Karpas-422 (cell line): ENCODE data around the gene PRKCI. TPM values are rescaled to one million over a fixed set of nuclear protein-coding genes. Genes with fewer than 3 reads are reported as not detected.

Source experiments
- DNase-seq: peaks from one replicate; pipeline ENCODE4 v3.0.0-alpha.2; 2015
- H2AFZ ChIP-seq: fragments of 200-600 bp; sonication (generic); 2 replicates; pipeline ENCODE4 v1.6.1; 2014; ENCODE audit warnings: antibody characterized with exemption, low read length, mixed read lengths
- H3K27ac ChIP-seq: fragments of 200-600 bp; sonication (generic); 2 replicates; pipeline ENCODE4 v1.5.1; 2014; ENCODE audit warnings: mild to moderate bottlenecking, low read length, moderate library complexity
- H3K27me3 ChIP-seq: fragments of 200-600 bp; sonication (generic); 2 replicates; pipeline ENCODE4 v1.6.1; 2014; ENCODE audit warnings: low read length, mixed read lengths
- H3K36me3 ChIP-seq: fragments of 200-600 bp; sonication (generic); 2 replicates; pipeline ENCODE4 v1.6.1; 2014; ENCODE audit warnings: low read length, mixed read lengths; ENCODE audit not compliant: insufficient read depth
- H3K4me1 ChIP-seq: fragments of 200-600 bp; sonication (generic); 2 replicates; pipeline ENCODE4 v1.6.1; 2014; ENCODE audit warnings: mild to moderate bottlenecking, low read length, mixed read lengths
- H3K4me2 ChIP-seq: fragments of 200-600 bp; sonication (generic); 2 replicates; pipeline ENCODE4 v1.6.1; 2014; ENCODE audit warnings: low read length, low read depth, mild to moderate bottlenecking; ENCODE audit not compliant: poor library complexity, severe bottlenecking
- H3K4me3 ChIP-seq: fragments of 200-600 bp; sonication (generic); 2 replicates; pipeline ENCODE4 v1.5.1; 2014; ENCODE audit warnings: mild to moderate bottlenecking, antibody characterized with exemption, low read length, mixed read lengths
- H3K79me2 ChIP-seq: fragments of 200-600 bp; sonication (generic); 2 replicates; pipeline ENCODE4 v1.6.1; 2014; ENCODE audit warnings: mild to moderate bottlenecking, low read length, mixed read lengths
- H3K9ac ChIP-seq: fragments of 200-600 bp; sonication (generic); 2 replicates; pipeline ENCODE4 v1.6.0; 2014; ENCODE audit warnings: low read length
- H3K9me2 ChIP-seq: fragments of 200-600 bp; sonication (generic), shearing (Covaris generic); replicated peaks from 2 replicates; pipeline ENCODE4 v1.6.0; 2014; ENCODE audit warnings: mild to moderate bottlenecking, low read length, moderate library complexity; ENCODE audit not compliant: insufficient read depth
- H3K9me3 ChIP-seq: fragments of 300-700, 200-600 bp; sonication (generic); 2 replicates; pipeline ENCODE4 v1.6.1; 2014; ENCODE audit warnings: low read length, mixed read lengths
- H4K20me1 ChIP-seq: fragments of 200-600 bp; sonication (generic); 2 replicates; pipeline ENCODE4 v1.6.1; 2014; ENCODE audit warnings: mild to moderate bottlenecking, antibody characterized with exemption, low read length, low read depth; ENCODE audit not compliant: insufficient read depth
- total RNA-seq: library from RNA; depleted of rRNA; stranded (reverse); fragments of >200 nt; shearing (Covaris generic); gene quantifications from 2 replicates; pipeline ENCODE4 v1.2.3, GENCODE V29; 2014; ENCODE audit warnings: low replicate concordance

PRKCI gene
- total RNA-seq, 1 experiment from 2014 or later: 38.2 TPM

GRCh38 chr3:170278627-170279026, 56.4 kb downstream of the PRKCI start:
- no peak overlapping the region for H3K4me3 ChIP-seq
- H2AFZ ChIP-seq: no peak overlapping the region
- no peaks in the 10 kb centered on the region for H4K20me1 ChIP-seq
- H3K79me2 ChIP-seq: no peaks in the 10 kb centered on the region
- no peaks in the 10 kb centered on the region for H3K36me3 ChIP-seq
- peak overlapping the region; percentile 64 for H3K4me2 ChIP-seq
- no peaks in the 10 kb centered on the region for H3K9me2 ChIP-seq
- H3K9ac ChIP-seq: no peak overlapping the region
- H3K27me3 ChIP-seq: no peaks in the 10 kb centered on the region
- DNase-seq: no peak
- H3K27ac ChIP-seq: no peak overlapping the region
- no peaks in the 10 kb centered on the region for H3K9me3 ChIP-seq
- peaks cover 27% of the 10 kb centered on the region for H3K4me1 ChIP-seq

- H3K4me3 ChIP-seq: no peak overlapping the region
- no peaks in the 10 kb centered on the region for H3K27me3 ChIP-seq
- H2AFZ ChIP-seq: no peak overlapping the region
- no peak overlapping the region for H3K4me2 ChIP-seq
- H3K9ac ChIP-seq: no peak overlapping the region
- H3K27ac ChIP-seq: no peak overlapping the region
- no peak for DNase-seq
- no peaks in the 10 kb centered on the region for H3K79me2 ChIP-seq
- no peaks in the 10 kb centered on the region for H3K36me3 ChIP-seq
- no peaks in the 10 kb centered on the region for H3K4me1 ChIP-seq
- no peaks in the 10 kb centered on the region for H3K9me2 ChIP-seq
- no peaks in the 10 kb centered on the region for H3K9me3 ChIP-seq
- no peaks in the 10 kb centered on the region for H4K20me1 ChIP-seq
Observed at GRCh38 chr3:170290194-170290593, 68.0 kb downstream of the PRKCI start.

DNA sequence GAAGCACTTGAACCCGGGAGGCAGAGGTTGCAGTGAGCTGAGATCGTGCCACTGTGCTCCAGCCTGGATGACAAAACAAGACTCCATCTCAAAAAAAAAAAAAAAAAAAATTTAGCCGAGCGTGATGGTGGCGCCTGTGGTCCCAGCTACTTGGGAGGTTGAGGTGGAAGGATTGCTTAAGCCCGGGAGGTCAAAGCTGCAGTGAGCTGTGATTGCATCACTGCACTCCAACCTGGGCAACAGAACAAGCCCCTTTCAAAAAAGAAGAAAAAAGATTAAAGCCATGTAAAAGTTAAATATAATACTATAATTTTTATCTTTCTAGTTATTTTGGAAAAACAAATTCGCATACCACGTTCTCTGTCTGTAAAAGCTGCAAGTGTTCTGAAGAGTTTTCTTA, 73.4 kb downstream of the PRKCI start:
- no peak overlapping the region for H3K4me3 ChIP-seq
- no peaks in the 10 kb centered on the region for H3K9me3 ChIP-seq
- no peaks in the 10 kb centered on the region for H4K20me1 ChIP-seq
- no peaks in the 10 kb centered on the region for H3K79me2 ChIP-seq
- no peak for DNase-seq
- H2AFZ ChIP-seq: no peak overlapping the region
- no peak overlapping the region for H3K9ac ChIP-seq
- H3K27ac ChIP-seq: no peak overlapping the region
- no peaks in the 10 kb centered on the region for H3K27me3 ChIP-seq
- no peaks in the 10 kb centered on the region for H3K9me2 ChIP-seq
- H3K36me3 ChIP-seq: no peaks in the 10 kb centered on the region
- H3K4me2 ChIP-seq: no peak overlapping the region
- H3K4me1 ChIP-seq: peaks cover 14% of the 10 kb centered on the region

DNA sequence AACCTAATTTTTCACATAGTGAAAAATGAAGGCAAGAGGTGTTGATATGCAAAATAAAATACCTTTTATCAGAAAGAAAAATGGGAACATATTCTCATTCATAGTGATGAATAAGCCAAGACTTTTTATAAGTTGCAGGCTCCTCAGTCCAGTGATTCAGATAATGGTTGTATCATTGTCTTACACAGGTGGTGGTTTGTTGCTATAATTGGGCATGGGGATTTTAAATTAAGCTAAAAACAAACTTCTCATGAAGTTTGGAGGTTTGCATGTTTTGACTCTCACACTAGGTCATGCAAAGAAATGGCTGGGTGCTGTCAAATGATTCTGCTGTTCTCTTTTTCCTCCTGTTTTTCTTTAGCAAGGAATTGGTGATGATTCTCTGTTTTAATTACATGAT, 74.5 kb downstream of the PRKCI start:
- no peak overlapping the region for H2AFZ ChIP-seq
- peak; percentile 47 for DNase-seq
- no peaks in the 10 kb centered on the region for H4K20me1 ChIP-seq
- H3K4me2 ChIP-seq: peak overlapping the region; percentile 4
- H3K36me3 ChIP-seq: no peaks in the 10 kb centered on the region
- H3K79me2 ChIP-seq: no peaks in the 10 kb centered on the region
- H3K9me2 ChIP-seq: no peaks in the 10 kb centered on the region
- no peak overlapping the region for H3K4me3 ChIP-seq
- H3K9ac ChIP-seq: no peak overlapping the region
- H3K9me3 ChIP-seq: no peaks in the 10 kb centered on the region
- H3K4me1 ChIP-seq: peaks cover 14% of the 10 kb centered on the region
- no peaks in the 10 kb centered on the region for H3K27me3 ChIP-seq
- no peak overlapping the region for H3K27ac ChIP-seq

DNA sequence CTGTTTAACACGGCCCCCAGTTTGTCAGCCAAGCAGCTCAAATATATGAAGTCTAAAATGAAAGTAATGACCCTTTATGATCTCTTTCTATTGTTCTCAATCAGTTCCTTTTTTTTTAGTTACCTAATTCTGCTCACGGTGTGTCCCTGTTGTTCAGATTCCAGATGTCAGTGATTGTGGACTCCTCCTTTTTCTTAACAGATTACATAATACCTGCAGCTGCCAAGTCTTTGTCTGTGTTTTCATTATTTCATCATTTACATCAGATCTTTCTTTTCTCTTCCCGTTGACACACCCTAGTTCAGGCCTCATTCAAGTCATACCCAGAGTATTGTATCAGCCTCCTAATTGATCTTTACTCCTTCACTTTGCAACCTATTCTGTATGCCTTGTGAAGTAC, 79.2 kb downstream of the PRKCI start:
- Histone ChIP-seq H3K9ac (no peak overlapping the region), H2AFZ (no peak overlapping the region), H3K9me3 (no peaks in the 10 kb centered on the region), H3K4me1 (peaks cover 9% of the 10 kb centered on the region), H3K79me2 (no peaks in the 10 kb centered on the region), H3K4me2 (no peak overlapping the region), H3K27ac (no peak overlapping the region), H3K27me3 (no peaks in the 10 kb centered on the region), H3K4me3 (no peak overlapping the region), H3K9me2 (no peaks in the 10 kb centered on the region), H3K36me3 (no peaks in the 10 kb centered on the region), H4K20me1 (no peaks in the 10 kb centered on the region)
- DNase-seq: no peak

DNA sequence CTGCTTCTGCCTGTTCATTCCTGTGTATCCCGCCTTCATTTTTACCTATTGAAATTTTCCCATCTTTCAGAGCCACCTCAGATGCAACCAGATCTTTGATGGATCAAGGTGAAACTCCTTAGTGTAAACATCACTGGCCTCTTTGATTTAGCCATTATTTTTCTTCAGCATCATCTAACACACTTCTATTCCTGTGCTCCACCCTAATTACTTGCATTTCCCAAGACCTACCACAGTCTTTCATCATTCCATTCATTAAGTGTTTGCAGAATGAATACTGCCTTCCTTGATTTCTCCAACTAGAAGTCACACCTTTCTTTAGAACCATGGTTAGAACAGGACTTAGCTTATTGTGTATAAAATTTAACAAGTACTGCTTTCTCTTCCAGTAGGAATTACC, 79.8 kb downstream of the PRKCI start:
- H3K9ac ChIP-seq: no peak overlapping the region
- no peak overlapping the region for H3K4me2 ChIP-seq
- H3K4me1 ChIP-seq: peaks cover 3% of the 10 kb centered on the region
- no peak overlapping the region for H2AFZ ChIP-seq
- H3K9me2 ChIP-seq: no peaks in the 10 kb centered on the region
- H3K4me3 ChIP-seq: no peak overlapping the region
- no peaks in the 10 kb centered on the region for H3K36me3 ChIP-seq
- H3K27me3 ChIP-seq: no peaks in the 10 kb centered on the region
- no peak overlapping the region for H3K27ac ChIP-seq
- H3K79me2 ChIP-seq: no peaks in the 10 kb centered on the region
- no peaks in the 10 kb centered on the region for H4K20me1 ChIP-seq
- no peaks in the 10 kb centered on the region for H3K9me3 ChIP-seq
- DNase-seq: no peak

GRCh38 chr3:170306015-170306414, 83.8 kb downstream of the PRKCI start:
- H3K4me1 ChIP-seq: no peaks in the 10 kb centered on the region; the same call in 1 of the 2 replicates
- no peaks in the 10 kb centered on the region for H3K36me3 ChIP-seq
- no peaks in the 10 kb centered on the region for H3K9me2 ChIP-seq
- no peak overlapping the region for H3K27ac ChIP-seq
- H3K4me2 ChIP-seq: no peak overlapping the region
- H3K27me3 ChIP-seq: no peaks in the 10 kb centered on the region
- H3K4me3 ChIP-seq: no peak overlapping the region
- DNase-seq: no peak
- H2AFZ ChIP-seq: no peak overlapping the region
- no peaks in the 10 kb centered on the region for H3K79me2 ChIP-seq
- H3K9ac ChIP-seq: no peak overlapping the region
- no peaks in the 10 kb centered on the region for H3K9me3 ChIP-seq
- H4K20me1 ChIP-seq: no peaks in the 10 kb centered on the region

- Histone ChIP-seq H3K27me3 (no peaks in the 10 kb centered on the region), H3K79me2 (no peaks in the 10 kb centered on the region), H3K36me3 (no peaks in the 10 kb centered on the region), H3K27ac (no peak overlapping the region), H2AFZ (no peak overlapping the region), H3K4me1 (no peaks in the 10 kb centered on the region; the same call in 1 of the 2 replicates), H4K20me1 (no peaks in the 10 kb centered on the region), H3K9me2 (no peaks in the 10 kb centered on the region), H3K4me3 (no peak overlapping the region), H3K9ac (no peak overlapping the region), H3K9me3 (no peaks in the 10 kb centered on the region), H3K4me2 (no peak overlapping the region)
- no peak for DNase-seq
Observed at GRCh38 chr3:170307671-170308405, 85.6 kb downstream of the PRKCI start.
